Heart right ventricle (tissue), 16 donors: ENCODE results near the gene SOX11. TPM values are rescaled to one million over a fixed set of nuclear protein-coding genes. Genes with fewer than 3 reads are reported as not detected.
A peak's percentile ranks its signal among the peaks of the same experiment; 100 is the strongest.

Experiments used
- ATAC-seq, 8 donors: fragments of 200-7000 bp; cut with Tn5 transposase; one replicate each; pipeline ENCODE4 v1.9.1; 2020; ENCODE audit warnings: mild to moderate bottlenecking in 8 of 8, moderate library complexity in 8 of 8, moderate number of reproducible peaks in 1 of 8
- DNase-seq, 2 donors: peaks; one replicate each; pipeline ENCODE4 v3.0.0-alpha.2; 2020
- H3K27ac ChIP-seq, 10 donors: fragments of 200-600 bp; sonication (generic) in 2 of 10; one replicate each; pipeline versions ENCODE4 v1.5.0 to v1.8.0; 2020 to 2022; ENCODE audit warnings: mild to moderate bottlenecking in 3 of 10
- H3K27me3 ChIP-seq, 7 donors: fragments of 200-600 bp; one replicate each; pipeline ENCODE4 v1.8.0; 2021 to 2022; ENCODE audit warnings: mild to moderate bottlenecking in 2 of 7
- H3K36me3 ChIP-seq, 9 donors: fragments of 200-600 bp; sonication (generic) in 1 of 9; one replicate each; pipeline versions ENCODE4 v1.5.0 to v1.8.0; 2020 to 2022; ENCODE audit warnings: mild to moderate bottlenecking in 2 of 9
- H3K4me1 ChIP-seq, 9 donors: fragments of 200-600 bp; sonication (generic) in 1 of 9; one replicate each; pipeline versions ENCODE4 v1.5.0 to v1.8.0; 2020 to 2022; ENCODE audit warnings: mild to moderate bottlenecking in 4 of 9
- H3K4me3 ChIP-seq, 10 donors: fragments of 200-600 bp; sonication (generic) in 2 of 10; one replicate each; pipeline versions ENCODE4 v1.5.0 to v1.8.0; 2020 to 2022; ENCODE audit warnings: mild to moderate bottlenecking in 7 of 10, moderate library complexity in 2 of 10
- H3K9me3 ChIP-seq, 11 donors: fragments of 200-600 bp in 10 of 11; sonication (generic) in 2 of 11; one replicate each; pipeline versions ENCODE4 v1.5.0 to v1.8.0; 2013 to 2022; ENCODE audit warnings: mild to moderate bottlenecking in 2 of 11, control low read depth in 1 of 11, moderate library complexity in 1 of 11
- WGBS, 2 donors: extraction: QIAGEN DNeasy Blood & Tissue Kit; methylation state at CpG; one replicate each; pipeline ENCODE4 v1.1.7; 2013; ENCODE audit warnings: inconsistent platforms in 1 of 2; 5-methylcytosine and 5-hydroxymethylcytosine counted together
- intact Hi-C, 10 donors: fragments of 100-400 bp; cut with DNase I; formaldehyde crosslinking; loops; one replicate each; pipeline versions ENCODE4 v1.11.1 to v1.14.2; 2022
- polyA plus RNA-seq, 2 donors: library from polyadenylated mRNA; stranded (reverse); fragments of 200-250 nt; gene quantifications; one replicate each; pipeline ENCODE4 v1.2.3, GENCODE V29; 2013
- total RNA-seq, 10 donors: library from RNA; stranded (reverse); fragmentation: NEBNext Ultra II Directional in 3 of 10; extraction: Animal tissue kit (Norgen Biotek cat#: 25700) in 3 of 10; gene quantifications; one replicate each; pipeline versions ENCODE4 v1.2.1 to v1.2.4, GENCODE V29; 2021 to 2023
- TF ChIP-seq, protein P1 (sequence below), 9 donors: fragments of 200-600 bp; sonication (generic) in 2 of 9; IDR thresholded peaks; one replicate each; pipeline versions ENCODE4 v1.5.0 to v1.8.0; 2021 to 2022; ENCODE audit warnings: antibody characterized with exemption in 9 of 9, mild to moderate bottlenecking in 5 of 9, moderate library complexity in 1 of 9
- donor health status: Arrhythmogenic right ventricular cardiomyopathy.
- donor health status: ischemic (EF 13 %, LVEDD 7.1; RV severe dilation, severe dysfunction).
- donor health status: healthy with polysubstance abuse.
- donor health status: DM: no; HTN: yes; CAD: no.
- donor health status: DM: no; HTN: no; CAD: no.
- donor health status: ischemic (EF 25% LVEDD 6.9; RV normal size, moderate dysfunction).
- donor health status: ischemic (EF 25% LVEDD 5.7; RV mildly dilated, moderate dysfunction).
- donor health status: healthy.
- donor health status: DM: yes; HTN: yes; CAD: no.
- donor health status: Ischemic cardiomyopathy.
- donor health status: ischemic (EF 35%, LVEDD 5.7; RV mildly dilated, moderate dysfunction).
- donor health status: nonischemic (EF 11% LVEDD 7.7; RV severe dilation, severe dysfunction).
- donor health status: DM: yes; HTN: yes; CAD: no.
- donor health status: PGD.
- donor health status: ischemic (EF 29% LVEDD 5.4; RV normal size, mild dysfunction).
- donor health status: nonischemic (EF 23%, LVEDD 6.1; RV moderate dilation, normal function).

Gene SOX11
- total and polyA plus RNA-seq, 12 donors: 0.25 to 5.8 (median 1.3) TPM

DNA sequence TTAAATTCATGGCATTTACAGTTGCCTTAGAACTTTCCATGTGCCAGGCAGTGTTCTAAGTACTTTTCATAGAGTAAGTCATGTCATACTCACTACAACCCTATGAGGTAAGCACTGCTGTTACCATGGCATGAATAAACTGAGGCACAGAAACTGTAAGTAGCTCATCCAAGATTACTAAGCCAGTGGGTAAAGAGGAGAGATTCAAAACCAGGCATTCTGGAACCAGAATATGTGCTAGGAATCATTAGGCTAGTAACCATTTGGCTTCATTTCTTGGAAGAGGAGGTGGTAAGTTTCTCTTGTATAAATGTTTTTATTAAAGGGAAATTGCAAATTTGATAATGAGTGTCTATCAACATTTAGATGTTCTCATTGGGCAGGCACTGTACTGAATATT, 35.1 kb downstream of the SOX11 start:
- no peak overlapping the region for H3K4me3 ChIP-seq
- H3K27me3 ChIP-seq: peaks cover 0 to 22% (median 0%) of the 10 kb centered on the region in 7 donors
- TF ChIP-seq, protein P1, sequence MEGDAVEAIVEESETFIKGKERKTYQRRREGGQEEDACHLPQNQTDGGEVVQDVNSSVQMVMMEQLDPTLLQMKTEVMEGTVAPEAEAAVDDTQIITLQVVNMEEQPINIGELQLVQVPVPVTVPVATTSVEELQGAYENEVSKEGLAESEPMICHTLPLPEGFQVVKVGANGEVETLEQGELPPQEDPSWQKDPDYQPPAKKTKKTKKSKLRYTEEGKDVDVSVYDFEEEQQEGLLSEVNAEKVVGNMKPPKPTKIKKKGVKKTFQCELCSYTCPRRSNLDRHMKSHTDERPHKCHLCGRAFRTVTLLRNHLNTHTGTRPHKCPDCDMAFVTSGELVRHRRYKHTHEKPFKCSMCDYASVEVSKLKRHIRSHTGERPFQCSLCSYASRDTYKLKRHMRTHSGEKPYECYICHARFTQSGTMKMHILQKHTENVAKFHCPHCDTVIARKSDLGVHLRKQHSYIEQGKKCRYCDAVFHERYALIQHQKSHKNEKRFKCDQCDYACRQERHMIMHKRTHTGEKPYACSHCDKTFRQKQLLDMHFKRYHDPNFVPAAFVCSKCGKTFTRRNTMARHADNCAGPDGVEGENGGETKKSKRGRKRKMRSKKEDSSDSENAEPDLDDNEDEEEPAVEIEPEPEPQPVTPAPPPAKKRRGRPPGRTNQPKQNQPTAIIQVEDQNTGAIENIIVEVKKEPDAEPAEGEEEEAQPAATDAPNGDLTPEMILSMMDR (IDR thresholded peaks at IDR 0.05): no peak
- peaks cover 0 to 11% (median 0%) of the 10 kb centered on the region in 9 donors for H3K4me1 ChIP-seq
- no peak for DNase-seq
- no peak overlapping the region for H3K27ac ChIP-seq
- no peak for ATAC-seq
- intact Hi-C loops: no loop called here
- H3K9me3 ChIP-seq: no peaks in the 10 kb centered on the region
- no peaks in the 10 kb centered on the region for H3K36me3 ChIP-seq

DNA sequence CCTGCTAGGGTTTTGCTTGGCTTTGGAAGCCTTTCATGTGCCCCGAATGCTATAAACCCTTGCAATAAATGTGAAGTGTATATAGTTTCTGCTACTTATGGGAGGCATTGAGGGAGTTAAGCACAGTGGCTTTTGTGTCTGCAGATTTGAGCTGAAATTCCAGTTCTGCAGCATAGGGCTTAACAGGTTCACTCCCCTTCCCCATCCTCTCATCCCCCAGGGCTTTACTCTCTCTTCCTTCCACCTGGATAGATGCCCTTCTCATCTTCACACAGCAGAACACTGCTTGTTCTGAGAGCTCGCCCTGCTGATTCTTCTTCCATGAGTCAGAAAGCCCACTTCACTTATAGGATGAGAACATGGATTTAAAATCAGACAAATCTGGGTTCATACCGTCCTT, 37.2 kb downstream of the SOX11 start:
- TF ChIP-seq, protein P1 (IDR thresholded peaks at IDR 0.05): no peak
- Histone ChIP-seq H3K4me1 (peaks cover 0 to 11% (median 0%) of the 10 kb centered on the region in 9 donors), H3K9me3 (no peaks in the 10 kb centered on the region), H3K27me3 (peaks cover 0 to 27% (median 4%) of the 10 kb centered on the region in 7 donors), H3K36me3 (no peaks in the 10 kb centered on the region), H3K4me3 (no peak overlapping the region), H3K27ac (no peak overlapping the region)
- 91 to 93% methylated on average over 3 of the region's 3 CpGs for WGBS, 2 donors
- ATAC-seq: no peak
- DNase-seq: no peak
- intact Hi-C loops: no loop called here

DNA sequence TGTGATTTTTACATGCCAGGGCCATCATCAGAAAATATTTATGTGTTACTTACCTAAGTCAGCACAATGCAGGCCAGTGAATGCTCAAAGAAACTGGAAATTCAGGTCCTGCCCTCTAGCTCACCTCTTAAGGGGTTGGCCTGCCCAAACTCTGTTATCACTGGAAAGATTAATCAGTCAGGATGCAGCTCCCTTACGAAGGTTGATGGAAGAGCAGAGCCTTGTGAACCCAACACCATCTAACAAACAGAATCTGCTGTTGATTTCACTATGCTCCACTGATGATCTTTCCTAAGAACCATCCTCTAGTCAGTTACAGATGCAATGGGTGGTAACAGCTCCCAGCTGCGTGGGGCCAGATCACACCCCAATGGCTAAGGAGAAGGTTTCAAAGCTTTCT, 38.2 kb downstream of the SOX11 start:
- intact Hi-C loops: no loop called here
- Histone ChIP-seq H3K9me3 (no peaks in the 10 kb centered on the region), H3K27me3 (peaks cover 0 to 27% (median 4%) of the 10 kb centered on the region in 7 donors), H3K4me1 (peaks cover 0 to 11% (median 0%) of the 10 kb centered on the region in 9 donors), H3K4me3 (no peak overlapping the region), H3K27ac (no peak overlapping the region), H3K36me3 (no peaks in the 10 kb centered on the region)
- DNase-seq (no peak), ATAC-seq (no peak)
- WGBS, 2 donors: 68 to 82% methylated on average over 2 of the region's 2 CpGs
- TF ChIP-seq, protein P1 (IDR thresholded peaks at IDR 0.05): no peak

DNA sequence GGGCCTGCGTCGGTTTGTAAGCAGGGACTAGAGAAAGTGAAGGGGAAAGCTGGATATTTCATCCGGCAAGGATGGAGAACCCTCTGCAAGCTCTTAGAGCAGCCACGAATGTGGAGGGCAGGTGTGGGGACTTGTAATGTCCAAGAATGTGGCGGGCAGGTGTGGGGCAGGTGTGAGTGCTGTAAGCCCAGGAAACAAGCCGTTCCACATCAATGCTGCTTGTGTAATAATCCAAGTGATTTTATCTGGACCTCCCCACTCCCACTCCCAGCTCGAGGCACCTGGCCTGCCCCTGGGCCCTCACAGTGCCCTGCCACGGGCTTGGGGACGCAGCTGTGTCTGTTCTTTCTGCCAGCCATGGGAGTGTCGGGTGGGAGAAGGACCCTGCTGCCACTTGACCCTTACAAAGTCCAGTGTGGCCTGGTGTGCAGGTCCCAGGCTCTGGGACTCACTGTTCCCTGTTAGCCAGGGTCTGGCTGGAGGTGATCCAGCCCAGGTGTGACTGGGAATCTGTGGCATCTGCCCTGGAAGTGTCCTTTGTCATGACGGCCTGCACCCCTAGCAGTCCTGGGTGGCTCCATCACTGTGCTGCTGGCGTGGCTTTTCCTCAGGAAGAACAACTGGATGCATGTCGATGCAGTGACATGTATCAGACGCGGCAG, 42.8 kb downstream of the SOX11 start:
- WGBS, 2 donors: 79 to 80% methylated on average over 15 of the region's 15 CpGs
- TF ChIP-seq, protein P1 (IDR thresholded peaks at IDR 0.05): no peak

More for the DNA sequence above, 42.8 kb downstream of the SOX11 start:
- Histone ChIP-seq H3K36me3 (no peaks in the 10 kb centered on the region), H3K4me3 (no peak overlapping the region), H3K9me3 (no peaks in the 10 kb centered on the region), H3K4me1 (no peaks in the 10 kb centered on the region), H3K27me3 (peaks cover 0 to 27% (median 4%) of the 10 kb centered on the region in 7 donors), H3K27ac (no peak overlapping the region)
- intact Hi-C loops: no loop called here
- ATAC-seq (peak in 1 of 8 donors; percentile 26), DNase-seq (no peak)
